ENCODE measurements around the gene AFAP1L2.

The AFAP1L2 gene

GRCh38 chr10:114389426-114389825 is 14.9 kb downstream of the AFAP1L2 start:
- DNase-seq: no peak

- DNase-seq: no peak
Measured at GRCh38 chr10:114388275-114388674, 16.0 kb downstream of the AFAP1L2 start.

GRCh38 chr10:114387784-114388183 is 16.5 kb downstream of the AFAP1L2 start:
- DNase-seq: no peak

- DNase-seq: no peak
Measured at GRCh38 chr10:114386452-114386851, 17.9 kb downstream of the AFAP1L2 start.

GRCh38 chr10:114385557-114385956 is 18.7 kb downstream of the AFAP1L2 start:
- no peak for DNase-seq

GRCh38 chr10:114384601-114385000 is 19.7 kb downstream of the AFAP1L2 start:
- DNase-seq: no peak

- no peak for DNase-seq
Measured at GRCh38 chr10:114384181-114384580, 20.1 kb downstream of the AFAP1L2 start.

GRCh38 chr10:114380797-114381196 is 23.5 kb downstream of the AFAP1L2 start:
- DNase-seq: no peak

GRCh38 chr10:114380060-114380459 is 24.2 kb downstream of the AFAP1L2 start:
- no peak for DNase-seq

GRCh38 chr10:114379631-114380041 is 24.7 kb downstream of the AFAP1L2 start:
- no peak for DNase-seq

- DNase-seq: no peak
Measured at GRCh38 chr10:114376523-114376922, 27.8 kb downstream of the AFAP1L2 start.

- no peak for DNase-seq
Measured at GRCh38 chr10:114375047-114375446, 29.3 kb downstream of the AFAP1L2 start.

GRCh38 chr10:114374053-114374791 is 30.1 kb downstream of the AFAP1L2 start:
- no peak for DNase-seq

GRCh38 chr10:114373631-114374030 is 30.7 kb downstream of the AFAP1L2 start:
- DNase-seq: no peak

- no peak for DNase-seq
Measured at GRCh38 chr10:114372995-114373394, 31.3 kb downstream of the AFAP1L2 start.

- DNase-seq: no peak
Measured at GRCh38 chr10:114372179-114372578, 32.1 kb downstream of the AFAP1L2 start.

GRCh38 chr10:114370966-114371365 is 33.3 kb downstream of the AFAP1L2 start:
- no peak for DNase-seq

- DNase-seq: no peak
Measured at GRCh38 chr10:114370199-114370598, 34.1 kb downstream of the AFAP1L2 start.

GRCh38 chr10:114368057-114368391 is 36.3 kb downstream of the AFAP1L2 start:
- DNase-seq: no peak

- no peak for DNase-seq
Measured at GRCh38 chr10:114367351-114368056, 36.8 kb downstream of the AFAP1L2 start.

- no peak for DNase-seq
Measured at GRCh38 chr10:114364726-114365125, 39.6 kb downstream of the AFAP1L2 start.

GRCh38 chr10:114363745-114364454 is 40.4 kb downstream of the AFAP1L2 start:
- DNase-seq: no peak

GRCh38 chr10:114362826-114363355 is 41.4 kb downstream of the AFAP1L2 start:
- no peak for DNase-seq

- DNase-seq: no peak
Measured at GRCh38 chr10:114359953-114360345, 44.4 kb downstream of the AFAP1L2 start.
